Endodermal cell (in vitro differentiated cells): ENCODE data around the gene PRDM16. TPM values are rescaled to one million over a fixed set of nuclear protein-coding genes. Genes with fewer than 3 reads are reported as not detected.

Experiments used
- DNase-seq: peaks from one replicate; pipeline ENCODE4 v3.0.0-alpha.2; 2017
- H3K27ac ChIP-seq: 2 replicates; pipeline ENCODE4 v1.5.1; 2013; ENCODE audit warnings: mild to moderate bottlenecking, low read depth, low read length, moderate library complexity
- H3K27me3 ChIP-seq: 2 replicates; pipeline ENCODE4 v1.6.1; 2013; ENCODE audit warnings: mild to moderate bottlenecking, low read length, moderate library complexity; ENCODE audit not compliant: insufficient read depth, control insufficient read depth, poor library complexity, severe bottlenecking
- H3K36me3 ChIP-seq: 2 replicates; pipeline ENCODE4 v1.7.0; 2013; ENCODE audit warnings: mild to moderate bottlenecking, low read length, moderate library complexity; ENCODE audit not compliant: control insufficient read depth, insufficient read depth
- H3K4me1 ChIP-seq: one replicate; pipeline ENCODE4 v1.7.0; 2013; ENCODE audit warnings: low read length; ENCODE audit not compliant: control insufficient read depth, insufficient read depth
- H3K4me3 ChIP-seq: 2 replicates; pipeline ENCODE4 v1.5.1; 2013; ENCODE audit warnings: mild to moderate bottlenecking, low read length, moderate library complexity
- H3K9ac ChIP-seq: 2 replicates; pipeline ENCODE4 v1.6.1; 2013; ENCODE audit warnings: mild to moderate bottlenecking, low read length, moderate library complexity; ENCODE audit not compliant: poor library complexity, severe bottlenecking; ENCODE audit errors: extremely low read depth
- H3K9me3 ChIP-seq: 2 replicates; pipeline ENCODE4 v1.6.1; 2013; ENCODE audit warnings: mild to moderate bottlenecking, low read length, moderate library complexity; ENCODE audit not compliant: control insufficient read depth
- H3K27ac Mint-ChIP-seq: 2 replicates; pipeline ENCODE4 v1.8.0; 2020; ENCODE audit warnings: mixed read lengths
- H3K27me3 Mint-ChIP-seq: 2 replicates; pipeline ENCODE4 v1.8.0; 2021; ENCODE audit warnings: mild to moderate bottlenecking, mixed read lengths; ENCODE audit not compliant: insufficient read depth
- H3K36me3 Mint-ChIP-seq: 2 replicates; pipeline ENCODE4 v1.8.0; 2020; ENCODE audit warnings: low read depth, mixed read lengths
- H3K4me1 Mint-ChIP-seq: 2 replicates; pipeline ENCODE4 v1.8.0; 2020; ENCODE audit warnings: mixed read lengths
- H3K4me3 Mint-ChIP-seq: 2 replicates; pipeline ENCODE4 v1.8.0; 2020; ENCODE audit warnings: mild to moderate bottlenecking, moderate library complexity, mixed read lengths
- H3K9me3 Mint-ChIP-seq: 2 replicates; pipeline ENCODE4 v1.8.0; 2020; ENCODE audit warnings: mild to moderate bottlenecking, mixed read lengths
- CTCF ChIP-seq: fragments of 200-600 bp; sonication (generic); conservative IDR thresholded peaks from 2 replicates; pipeline ENCODE4 v1.5.0; 2021; ENCODE audit warnings: antibody characterized with exemption, mild to moderate bottlenecking
- WGBS, 2 experiments: methylation state at CpG; one replicate each; pipeline versions ENCODE4 v1.1.5 to v1.1.7; 2013; ENCODE audit warnings: missing lambda C conversion rate in 2 of 2, mixed read lengths in 1 of 2; ENCODE audit not compliant: insufficient coverage in 1 of 2, insufficient read length in 1 of 2; 5-methylcytosine and 5-hydroxymethylcytosine counted together
- total RNA-seq, 2 donors: library from RNA; stranded (reverse); fragmentation: NEBNext Ultra II Directional in 1 of 2; extraction: Animal tissue kit (Norgen Biotek cat#: 25700) in 1 of 2; gene quantifications; 2 replicates in 1 of 2; 3 replicates in 1 of 2; pipeline ENCODE4 v1.2.1, GENCODE V29; 2021

Gene PRDM16
- total RNA-seq, 2 donors from 2014 or later: 2.1 to 4.0 TPM

GRCh38 chr1:3271866-3272265, 202.9 kb downstream of the PRDM16 start:
- Mint-ChIP-seq H3K36me3 (no peaks in the 10 kb centered on the region), H3K27me3 (peaks cover 2% of the 10 kb centered on the region), H3K9me3 (no peaks in the 10 kb centered on the region), H3K27ac (no peak overlapping the region), H3K4me3 (no peak overlapping the region), H3K4me1 (no peaks in the 10 kb centered on the region)
- no peak for DNase-seq
- Histone ChIP-seq H3K36me3 (no peaks in the 10 kb centered on the region), H3K4me3 (no peak overlapping the region), H3K27ac (no peak overlapping the region), H3K27me3 (no peaks in the 10 kb centered on the region), H3K9me3 (no peaks in the 10 kb centered on the region), H3K4me1 (no peaks in the 10 kb centered on the region), H3K9ac (no peak overlapping the region)
- TF ChIP-seq CTCF: no peak
- WGBS, 2 experiments: 91 to 99% methylated on average over 6 to 9 of the region's 9 CpGs

GRCh38 chr1:3272321-3273045, 203.5 kb downstream of the PRDM16 start:
- H3K9ac ChIP-seq: no peak overlapping the region
- 86 to 96% methylated on average over 22 to 29 of the region's 29 CpGs for WGBS, 2 experiments
- DNase-seq: no peak
- Mint-ChIP-seq H3K4me1 (no peaks in the 10 kb centered on the region), H3K27ac (no peak overlapping the region), H3K27me3 (peaks cover 2% of the 10 kb centered on the region), H3K36me3 (no peaks in the 10 kb centered on the region), H3K4me3 (no peak overlapping the region), H3K9me3 (no peaks in the 10 kb centered on the region)
- no peak overlapping the region for H3K4me3 ChIP-seq
- no peaks in the 10 kb centered on the region for H3K9me3 ChIP-seq
- no peaks in the 10 kb centered on the region for H3K36me3 ChIP-seq
- TF ChIP-seq CTCF: no peak
- H3K4me1 ChIP-seq: no peaks in the 10 kb centered on the region
- H3K27ac ChIP-seq: no peak overlapping the region
- H3K27me3 ChIP-seq: no peaks in the 10 kb centered on the region

DNA sequence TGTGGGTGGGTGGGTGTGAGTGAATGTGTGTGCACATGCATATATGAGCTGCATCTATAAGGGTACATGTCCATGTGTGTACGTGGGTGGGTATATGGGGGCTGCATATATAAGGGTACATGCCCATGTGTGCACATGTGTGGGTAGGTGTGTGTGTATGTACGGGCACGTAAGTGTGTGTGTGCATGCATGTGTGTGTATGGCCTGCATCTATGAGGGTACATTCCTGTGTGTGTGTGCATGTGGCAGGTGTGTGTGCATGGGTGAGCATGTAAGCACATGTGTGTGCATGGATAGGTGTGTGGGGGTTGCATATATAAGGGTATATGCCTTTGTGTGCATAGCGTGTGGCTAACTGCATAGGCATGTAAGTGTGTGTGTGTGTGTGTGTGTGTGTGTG, 204.4 kb downstream of the PRDM16 start:
- no peaks in the 10 kb centered on the region for H3K36me3 Mint-ChIP-seq
- no peak overlapping the region for H3K27ac Mint-ChIP-seq
- Histone ChIP-seq H3K27ac (no peak overlapping the region), H3K4me1 (no peaks in the 10 kb centered on the region), H3K36me3 (no peaks in the 10 kb centered on the region), H3K9me3 (no peaks in the 10 kb centered on the region), H3K9ac (no peak overlapping the region), H3K4me3 (no peak overlapping the region), H3K27me3 (no peaks in the 10 kb centered on the region)
- no peak overlapping the region for H3K4me3 Mint-ChIP-seq
- TF ChIP-seq CTCF: no peak
- peaks cover 2% of the 10 kb centered on the region for H3K27me3 Mint-ChIP-seq
- no peaks in the 10 kb centered on the region for H3K9me3 Mint-ChIP-seq
- WGBS, 2 experiments: 87 to 92% methylated on average over 2 to 4 of the region's 4 CpGs
- H3K4me1 Mint-ChIP-seq: no peaks in the 10 kb centered on the region
- DNase-seq: no peak
